ENCODE measurements around the gene EIF5. TPM values are rescaled to one million over a fixed set of nuclear protein-coding genes. Genes with fewer than 3 reads are reported as not detected.

EIF5 gene
- total RNA-seq, 4 donors from 2014 or later, result 157 to 273 (median 211) TPM

- no peak for DNase-seq
- WGBS, 2 donors, result 85 to 89% methylated on average over 9 to 10 of the region's 16 CpGs
- intact Hi-C loops (cut with DNase I), result no loop called here
Measured at GRCh38 chr14:103288076-103288766, 45.8 kb upstream of the EIF5 start.

GRCh38 chr14:103290056-103290455 lies 44.0 kb upstream of the EIF5 start:
- Histone ChIP-seq H3K27ac (no peak overlapping the region), H3K27me3 (peaks cover 0 to 75% (median 0%) of the 10 kb centered on the region in 4 donors), H3K9me3 (no peaks in the 10 kb centered on the region), H3K4me3 (no peak overlapping the region), H3K36me3 (no peaks in the 10 kb centered on the region), H3K4me1 (no peaks in the 10 kb centered on the region)
- 82 to 92% methylated on average over 2 to 4 of the region's 4 CpGs for WGBS, 2 donors
- intact Hi-C loops (cut with DNase I), result loop anchor here (5.0 to 10.0 kb wide), 3 partner anchors 105 to 213 kb away; no protein-coding TSS in a partner anchor
- no peak for DNase-seq
- no peak for TF ChIP-seq POLR2A (IDR thresholded peaks at IDR 0.05)
- TF ChIP-seq, protein P1, sequence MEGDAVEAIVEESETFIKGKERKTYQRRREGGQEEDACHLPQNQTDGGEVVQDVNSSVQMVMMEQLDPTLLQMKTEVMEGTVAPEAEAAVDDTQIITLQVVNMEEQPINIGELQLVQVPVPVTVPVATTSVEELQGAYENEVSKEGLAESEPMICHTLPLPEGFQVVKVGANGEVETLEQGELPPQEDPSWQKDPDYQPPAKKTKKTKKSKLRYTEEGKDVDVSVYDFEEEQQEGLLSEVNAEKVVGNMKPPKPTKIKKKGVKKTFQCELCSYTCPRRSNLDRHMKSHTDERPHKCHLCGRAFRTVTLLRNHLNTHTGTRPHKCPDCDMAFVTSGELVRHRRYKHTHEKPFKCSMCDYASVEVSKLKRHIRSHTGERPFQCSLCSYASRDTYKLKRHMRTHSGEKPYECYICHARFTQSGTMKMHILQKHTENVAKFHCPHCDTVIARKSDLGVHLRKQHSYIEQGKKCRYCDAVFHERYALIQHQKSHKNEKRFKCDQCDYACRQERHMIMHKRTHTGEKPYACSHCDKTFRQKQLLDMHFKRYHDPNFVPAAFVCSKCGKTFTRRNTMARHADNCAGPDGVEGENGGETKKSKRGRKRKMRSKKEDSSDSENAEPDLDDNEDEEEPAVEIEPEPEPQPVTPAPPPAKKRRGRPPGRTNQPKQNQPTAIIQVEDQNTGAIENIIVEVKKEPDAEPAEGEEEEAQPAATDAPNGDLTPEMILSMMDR (IDR thresholded peaks at IDR 0.05), result no peak

More at GRCh38 chr14:103288076-103288766, 45.8 kb upstream of the EIF5 start:
- no peak overlapping the region for H3K27ac ChIP-seq
- TF ChIP-seq POLR2A (IDR thresholded peaks at IDR 0.05), result no peak
- TF ChIP-seq, protein P1 (IDR thresholded peaks at IDR 0.05), result no peak
- H3K4me3 ChIP-seq, result no peak overlapping the region
- no peaks in the 10 kb centered on the region for H3K36me3 ChIP-seq
- peaks cover 0 to 80% (median 0%) of the 10 kb centered on the region in 4 donors for H3K27me3 ChIP-seq
- no peaks in the 10 kb centered on the region for H3K9me3 ChIP-seq
- no peaks in the 10 kb centered on the region for H3K4me1 ChIP-seq

DNA sequence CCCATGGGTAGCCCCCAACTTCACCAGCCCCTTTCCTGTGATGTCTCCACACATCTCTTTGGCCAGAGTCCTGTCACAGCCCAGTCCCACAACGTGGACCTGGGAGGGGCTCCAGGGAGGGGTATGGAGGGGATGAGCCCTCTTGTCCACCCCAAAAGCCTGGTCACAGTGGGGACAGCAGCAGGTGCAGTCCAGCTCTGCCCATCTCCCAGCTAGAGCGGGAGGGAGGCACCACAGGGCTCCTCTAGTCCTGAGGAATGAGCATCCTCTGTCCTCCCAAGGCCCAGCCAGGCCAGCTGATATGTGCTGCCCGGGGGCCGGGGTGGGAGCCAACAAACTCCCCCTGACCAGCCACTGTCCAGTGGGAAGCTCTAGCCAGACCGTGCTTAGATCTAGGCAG lies 43.5 kb upstream of the EIF5 start:
- Histone ChIP-seq H3K4me1 (no peaks in the 10 kb centered on the region), H3K27me3 (peaks cover 0 to 70% (median 0%) of the 10 kb centered on the region in 4 donors), H3K27ac (no peak overlapping the region), H3K4me3 (no peak overlapping the region), H3K36me3 (no peaks in the 10 kb centered on the region), H3K9me3 (no peaks in the 10 kb centered on the region)
- TF ChIP-seq, protein P1 (IDR thresholded peaks at IDR 0.05), result no peak
- TF ChIP-seq POLR2A (IDR thresholded peaks at IDR 0.05), result no peak
- 80% methylated on average over 1 of the region's 5 CpGs; no CpG with 5 or more reads in 1 of the 2 donors for WGBS, 2 donors
- intact Hi-C loops (cut with DNase I), result loop anchor here (5.0 to 10.0 kb wide), 3 partner anchors 106 to 213 kb away; no protein-coding TSS in a partner anchor
- DNase-seq, result no peak

GRCh38 chr14:103290961-103291360 lies 43.1 kb upstream of the EIF5 start:
- WGBS, 2 donors, result 100% methylated on average over 2 of the region's 3 CpGs; no CpG with 5 or more reads in 1 of the 2 donors
- H3K4me3 ChIP-seq, result no peak overlapping the region
- intact Hi-C loops (cut with DNase I), result loop anchor here (5.0 to 10.0 kb wide), 3 partner anchors 106 to 214 kb away; no protein-coding TSS in a partner anchor
- no peak for TF ChIP-seq POLR2A (IDR thresholded peaks at IDR 0.05)
- TF ChIP-seq, protein P1 (IDR thresholded peaks at IDR 0.05), result no peak
- no peak for DNase-seq
- H3K27me3 ChIP-seq, result peaks cover 0 to 65% (median 0%) of the 10 kb centered on the region in 4 donors
- no peaks in the 10 kb centered on the region for H3K36me3 ChIP-seq
- H3K27ac ChIP-seq, result no peak overlapping the region
- no peaks in the 10 kb centered on the region for H3K9me3 ChIP-seq
- no peaks in the 10 kb centered on the region for H3K4me1 ChIP-seq

All from esophagus squamous epithelium (tissue), 5 donors.